Fibroblast of lung (primary cell): ENCODE data around the gene SNORC.

Experiments
- EZH2 ChIP-seq: IDR thresholded peaks from 2 replicates; pipeline ENCODE4 v1.5.1; 2012; ENCODE audit warnings: low read length, control low read depth, mild to moderate bottlenecking; ENCODE audit errors: missing control alignments
- TF ChIP-seq, protein P1 (sequence below), 2 donors: IDR thresholded peaks in 1 of 2; conservative IDR thresholded peaks in 1 of 2; 1 replicate in 1 of 2; 2 replicates in 1 of 2; pipeline ENCODE4 v1.5.1; 2011 to 2012; ENCODE audit warnings: low read length in 2 of 2, control low read depth in 1 of 2, inconsistent platforms in 1 of 2, low read depth in 1 of 2, mild to moderate bottlenecking in 1 of 2

DNA sequence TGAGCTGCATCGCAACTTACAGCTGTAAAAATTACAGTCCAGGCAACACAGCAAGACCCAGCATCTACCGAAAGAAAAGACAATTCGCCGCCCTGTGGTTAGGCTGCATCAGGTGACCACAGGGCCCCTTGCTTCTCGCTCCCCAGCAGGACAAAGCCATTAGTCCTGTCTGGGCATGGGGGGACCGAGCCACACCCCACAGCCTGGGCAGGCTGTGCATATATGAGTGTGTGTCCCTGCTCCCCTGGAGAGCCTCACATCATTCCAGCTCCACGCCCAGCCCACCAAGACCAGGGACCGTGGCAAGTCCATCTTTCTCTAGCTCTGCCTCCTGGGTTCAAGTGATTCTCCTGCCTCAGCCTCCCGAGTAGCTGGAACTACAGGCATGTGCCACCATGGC, 33.9 kb downstream of the SNORC start:
- TF ChIP-seq, protein P1, sequence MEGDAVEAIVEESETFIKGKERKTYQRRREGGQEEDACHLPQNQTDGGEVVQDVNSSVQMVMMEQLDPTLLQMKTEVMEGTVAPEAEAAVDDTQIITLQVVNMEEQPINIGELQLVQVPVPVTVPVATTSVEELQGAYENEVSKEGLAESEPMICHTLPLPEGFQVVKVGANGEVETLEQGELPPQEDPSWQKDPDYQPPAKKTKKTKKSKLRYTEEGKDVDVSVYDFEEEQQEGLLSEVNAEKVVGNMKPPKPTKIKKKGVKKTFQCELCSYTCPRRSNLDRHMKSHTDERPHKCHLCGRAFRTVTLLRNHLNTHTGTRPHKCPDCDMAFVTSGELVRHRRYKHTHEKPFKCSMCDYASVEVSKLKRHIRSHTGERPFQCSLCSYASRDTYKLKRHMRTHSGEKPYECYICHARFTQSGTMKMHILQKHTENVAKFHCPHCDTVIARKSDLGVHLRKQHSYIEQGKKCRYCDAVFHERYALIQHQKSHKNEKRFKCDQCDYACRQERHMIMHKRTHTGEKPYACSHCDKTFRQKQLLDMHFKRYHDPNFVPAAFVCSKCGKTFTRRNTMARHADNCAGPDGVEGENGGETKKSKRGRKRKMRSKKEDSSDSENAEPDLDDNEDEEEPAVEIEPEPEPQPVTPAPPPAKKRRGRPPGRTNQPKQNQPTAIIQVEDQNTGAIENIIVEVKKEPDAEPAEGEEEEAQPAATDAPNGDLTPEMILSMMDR (conservative IDR thresholded peaks at IDR 0.05 in 1 of 2, IDR thresholded peaks at IDR 0.05 in 1 of 2; ENCODE audit: low read depth in 1 of 2, low read length in 2 of 2), result no peak
- TF ChIP-seq EZH2, result no peak
